HepG2 (cell line): ENCODE measurements around the gene GATAD2B.

Experiments used
- ATF6 ChIP-seq: sonication (generic); formaldehyde crosslinking; conservative IDR thresholded peaks from 2 replicates; pipeline ENCODE4 v1.4.0; 2020; ENCODE audit warnings: missing genetic modification reagents
- CTCF ChIP-seq: sonication (generic); formaldehyde crosslinking; IDR thresholded peaks from 2 replicates; pipeline ENCODE4 v1.5.0; 2020; ENCODE audit warnings: mild to moderate bottlenecking, missing genetic modification reagents, moderate library complexity
- IKZF1 ChIP-seq: fragments of 450-650 bp; IDR thresholded peaks from 2 replicates; pipeline ENCODE4 v1.7.1; 2016
- IRX3 ChIP-seq: sonication (generic); formaldehyde crosslinking; IDR thresholded peaks from 2 replicates; pipeline ENCODE4 v1.8.1; 2023; ENCODE audit warnings: mild to moderate bottlenecking, low read depth, missing genetic modification reagents, borderline replicate concordance
- JUN ChIP-seq: sonication (generic); formaldehyde crosslinking; IDR thresholded peaks from 2 replicates; pipeline ENCODE4 v1.4.0; 2020; ENCODE audit warnings: mild to moderate bottlenecking, missing genetic modification reagents
- JUND ChIP-seq: sonication (generic); formaldehyde crosslinking; IDR thresholded peaks from 2 replicates; pipeline ENCODE4 v1.8.0; 2022; ENCODE audit warnings: mild to moderate bottlenecking, missing genetic modification reagents
- KMT2B ChIP-seq: IDR thresholded peaks from 2 replicates; pipeline ENCODE4 v1.6.1; 2016; ENCODE audit warnings: missing genetic modification reagents, missing compliant biosample characterization
- TAF15 ChIP-seq: fragments of 200-400 bp; formaldehyde crosslinking; IDR thresholded peaks from one replicate; pipeline ENCODE4 v1.6.1; 2018; ENCODE audit warnings: mild to moderate bottlenecking, low read depth, low read length; ENCODE audit not compliant: poor library complexity, severe bottlenecking
- USF2 ChIP-seq, 2 experiments: sonication (generic) in 1 of 2; formaldehyde crosslinking in 1 of 2; IDR thresholded peaks; 2 replicates each; pipeline versions ENCODE4 v1.5.1 to v1.6.1; 2011 to 2020; ENCODE audit warnings: borderline replicate concordance in 1 of 2, low read depth in 1 of 2, low read length in 1 of 2, mild to moderate bottlenecking in 1 of 2, missing genetic modification reagents in 1 of 2, moderate library complexity in 1 of 2
- ZNF3 ChIP-seq: IDR thresholded peaks from 2 replicates; pipeline ENCODE4 v1.7.0; 2017; ENCODE audit warnings: inconsistent platforms
- ZNF598 ChIP-seq: sonication (generic); formaldehyde crosslinking; IDR thresholded peaks from 2 replicates; pipeline ENCODE4 v1.5.1; 2020; ENCODE audit warnings: mild to moderate bottlenecking, missing genetic modification reagents, borderline replicate concordance
- TF ChIP-seq, protein P1 (sequence below): fragments of 450-650 bp; IDR thresholded peaks from 2 replicates; pipeline ENCODE4 v1.6.1; 2017
- TF ChIP-seq, protein P2 (sequence below): sonication (generic); formaldehyde crosslinking; IDR thresholded peaks from 2 replicates; pipeline ENCODE4 v1.4.0; 2020; ENCODE audit warnings: missing genetic modification reagents

GRCh38 chr1:153760440-153760839 lies 162.3 kb downstream of the GATAD2B start:
- TF ChIP-seq IKZF1 (no peak), TAF15 (no peak), JUND (CRISPR knock-in tag) (no peak), ATF6 (CRISPR knock-in tag) (no peak), KMT2B (CRISPR knock-in tag) (no peak), CTCF (CRISPR knock-in tag) (no peak), ZNF598 (CRISPR knock-in tag) (no peak), IRX3 (CRISPR knock-in tag) (no peak), ZNF3 (CRISPR knock-in tag) (no peak), USF2 (IDR thresholded peaks at IDR 0.05; ENCODE audit: low read depth, low read length) (no peak), USF2 (CRISPR knock-in tag; IDR thresholded peaks at IDR 0.05; ENCODE audit: borderline replicate concordance) (no peak), JUN (no peak)
- TF ChIP-seq, protein P1, sequence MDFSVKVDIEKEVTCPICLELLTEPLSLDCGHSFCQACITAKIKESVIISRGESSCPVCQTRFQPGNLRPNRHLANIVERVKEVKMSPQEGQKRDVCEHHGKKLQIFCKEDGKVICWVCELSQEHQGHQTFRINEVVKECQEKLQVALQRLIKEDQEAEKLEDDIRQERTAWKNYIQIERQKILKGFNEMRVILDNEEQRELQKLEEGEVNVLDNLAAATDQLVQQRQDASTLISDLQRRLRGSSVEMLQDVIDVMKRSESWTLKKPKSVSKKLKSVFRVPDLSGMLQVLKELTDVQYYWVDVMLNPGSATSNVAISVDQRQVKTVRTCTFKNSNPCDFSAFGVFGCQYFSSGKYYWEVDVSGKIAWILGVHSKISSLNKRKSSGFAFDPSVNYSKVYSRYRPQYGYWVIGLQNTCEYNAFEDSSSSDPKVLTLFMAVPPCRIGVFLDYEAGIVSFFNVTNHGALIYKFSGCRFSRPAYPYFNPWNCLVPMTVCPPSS: no peak
- TF ChIP-seq, protein P2, sequence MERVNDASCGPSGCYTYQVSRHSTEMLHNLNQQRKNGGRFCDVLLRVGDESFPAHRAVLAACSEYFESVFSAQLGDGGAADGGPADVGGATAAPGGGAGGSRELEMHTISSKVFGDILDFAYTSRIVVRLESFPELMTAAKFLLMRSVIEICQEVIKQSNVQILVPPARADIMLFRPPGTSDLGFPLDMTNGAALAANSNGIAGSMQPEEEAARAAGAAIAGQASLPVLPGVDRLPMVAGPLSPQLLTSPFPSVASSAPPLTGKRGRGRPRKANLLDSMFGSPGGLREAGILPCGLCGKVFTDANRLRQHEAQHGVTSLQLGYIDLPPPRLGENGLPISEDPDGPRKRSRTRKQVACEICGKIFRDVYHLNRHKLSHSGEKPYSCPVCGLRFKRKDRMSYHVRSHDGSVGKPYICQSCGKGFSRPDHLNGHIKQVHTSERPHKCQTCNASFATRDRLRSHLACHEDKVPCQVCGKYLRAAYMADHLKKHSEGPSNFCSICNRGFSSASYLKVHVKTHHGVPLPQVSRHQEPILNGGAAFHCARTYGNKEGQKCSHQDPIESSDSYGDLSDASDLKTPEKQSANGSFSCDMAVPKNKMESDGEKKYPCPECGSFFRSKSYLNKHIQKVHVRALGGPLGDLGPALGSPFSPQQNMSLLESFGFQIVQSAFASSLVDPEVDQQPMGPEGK (CRISPR knock-in tag): no peak
